ENCODE measurements around the gene THAP5. TPM values are rescaled to one million over a fixed set of nuclear protein-coding genes. Genes with fewer than 3 reads are reported as not detected.
"Not testable (repeated sequence)": the region's sequence is repeated elsewhere in the genome, so short reads cannot be mapped to it uniquely, and the experiment has no call there.

Gene THAP5
- polyA plus RNA-seq, 1 donor (not counting 4 experiments of a cell fraction or from before 2014, with no cell fraction given): 9.2 TPM

DNA sequence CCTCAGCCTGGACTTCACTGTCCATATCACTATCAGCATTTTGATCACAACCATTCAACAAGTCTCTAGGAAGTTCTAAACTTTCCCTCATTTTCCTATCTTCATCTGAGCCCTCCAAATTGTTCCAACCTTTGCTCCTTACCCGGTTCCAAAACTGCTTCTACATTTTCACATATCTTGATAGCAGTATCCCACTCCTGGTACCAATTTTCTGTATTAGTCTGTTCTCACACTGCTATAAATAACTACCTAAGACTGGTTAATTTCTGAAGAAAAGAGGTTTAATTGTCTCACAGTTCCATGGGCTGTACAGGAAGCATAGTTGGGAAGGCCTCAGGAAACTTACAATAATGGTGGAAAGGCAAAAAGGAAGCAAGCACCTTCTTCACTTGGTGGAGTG lies 11.9 kb downstream of the THAP5 start:
- DNase-seq (ENCODE audit: low read depth, low spot score) (no peak), FAIRE-seq (no peak)
- Histone ChIP-seq H3K4me2 (ENCODE audit: control insufficient read depth, extremely low read depth, insufficient read depth, low read depth, low read length) (no peak overlapping the region), H3K36me3 (ENCODE audit: control insufficient read depth in 2 of 2, extremely low read depth in 1 of 2, insufficient read depth in 2 of 2, low read length in 2 of 2) (no peaks in the 10 kb centered on the region), H3K27me3 (ENCODE audit: control insufficient read depth, extremely low read depth, insufficient read depth, low read length) (no peaks in the 10 kb centered on the region), H3K9ac (ENCODE audit: control insufficient read depth, extremely low read depth, insufficient read depth, low read length) (no peak overlapping the region), H3K27ac (ENCODE audit: control insufficient read depth, insufficient read depth, low read length) (no peak overlapping the region), H3K4me1 (ENCODE audit: control insufficient read depth, extremely low read depth, insufficient read depth, low read length) (no peaks in the 10 kb centered on the region), H3K9me1 (ENCODE audit: control insufficient read depth, extremely low read depth, insufficient read depth, low read length) (no peaks in the 10 kb centered on the region), H4K20me1 (ENCODE audit: control insufficient read depth, extremely low read depth, insufficient read depth, low read length) (no peaks in the 10 kb centered on the region), H3K4me3 (ENCODE audit: control insufficient read depth in 2 of 3, extremely low read depth in 1 of 3, insufficient read depth in 2 of 3, low read depth in 1 of 3, low read length in 3 of 3) (no peak overlapping the region), H3K9me3 (ENCODE audit: control insufficient read depth, low read depth, low read length) (no peaks in the 10 kb centered on the region), H2AFZ (ENCODE audit: control insufficient read depth, low read length) (no peak overlapping the region), H3K79me2 (ENCODE audit: control insufficient read depth, insufficient read depth, low read length) (no peaks in the 10 kb centered on the region)
- dilution Hi-C loops (cut with MboI; ENCODE audit: extremely low pct_ligation_motif_present, low sequenced_read_pairs): no loop called here
- TF ChIP-seq, protein P1, sequence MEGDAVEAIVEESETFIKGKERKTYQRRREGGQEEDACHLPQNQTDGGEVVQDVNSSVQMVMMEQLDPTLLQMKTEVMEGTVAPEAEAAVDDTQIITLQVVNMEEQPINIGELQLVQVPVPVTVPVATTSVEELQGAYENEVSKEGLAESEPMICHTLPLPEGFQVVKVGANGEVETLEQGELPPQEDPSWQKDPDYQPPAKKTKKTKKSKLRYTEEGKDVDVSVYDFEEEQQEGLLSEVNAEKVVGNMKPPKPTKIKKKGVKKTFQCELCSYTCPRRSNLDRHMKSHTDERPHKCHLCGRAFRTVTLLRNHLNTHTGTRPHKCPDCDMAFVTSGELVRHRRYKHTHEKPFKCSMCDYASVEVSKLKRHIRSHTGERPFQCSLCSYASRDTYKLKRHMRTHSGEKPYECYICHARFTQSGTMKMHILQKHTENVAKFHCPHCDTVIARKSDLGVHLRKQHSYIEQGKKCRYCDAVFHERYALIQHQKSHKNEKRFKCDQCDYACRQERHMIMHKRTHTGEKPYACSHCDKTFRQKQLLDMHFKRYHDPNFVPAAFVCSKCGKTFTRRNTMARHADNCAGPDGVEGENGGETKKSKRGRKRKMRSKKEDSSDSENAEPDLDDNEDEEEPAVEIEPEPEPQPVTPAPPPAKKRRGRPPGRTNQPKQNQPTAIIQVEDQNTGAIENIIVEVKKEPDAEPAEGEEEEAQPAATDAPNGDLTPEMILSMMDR (optimal IDR thresholded peaks at IDR 0.05 in 1 of 3, IDR thresholded peaks at IDR 0.05 in 1 of 3, conservative IDR thresholded peaks at IDR 0.05 in 1 of 3; ENCODE audit: extremely low read depth in 1 of 3, insufficient read depth in 2 of 3, low read length in 3 of 3): no peak
- no peak for TF ChIP-seq EZH2 (IDR thresholded peaks at IDR 0.05; ENCODE audit: low read length)

DNA sequence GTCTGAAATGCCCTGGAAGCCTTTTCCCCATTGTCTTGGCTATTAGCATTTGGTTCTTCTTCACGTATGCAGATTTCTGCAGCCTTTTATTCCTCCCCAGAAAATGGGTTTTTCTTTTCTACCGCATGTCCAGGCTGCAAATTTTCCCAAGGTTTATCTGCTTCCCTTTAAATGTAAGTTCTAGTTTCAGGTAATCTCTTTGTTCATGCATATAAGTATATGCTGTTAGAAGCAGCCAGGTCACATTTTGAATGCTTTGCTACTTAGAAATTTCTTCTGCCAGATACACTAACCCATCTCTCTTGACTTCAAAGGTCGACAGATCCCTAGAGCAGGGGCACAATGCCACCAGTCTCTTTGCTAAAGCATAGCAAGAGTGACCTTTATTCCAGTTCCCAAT lies 12.3 kb downstream of the THAP5 start:
- Histone ChIP-seq H3K36me3 (ENCODE audit: control insufficient read depth in 2 of 2, extremely low read depth in 1 of 2, insufficient read depth in 2 of 2, low read length in 2 of 2) (no peaks in the 10 kb centered on the region), H3K9ac (ENCODE audit: control insufficient read depth, extremely low read depth, insufficient read depth, low read length) (no peak overlapping the region), H4K20me1 (ENCODE audit: control insufficient read depth, extremely low read depth, insufficient read depth, low read length) (no peaks in the 10 kb centered on the region), H3K4me3 (ENCODE audit: control insufficient read depth in 2 of 3, extremely low read depth in 1 of 3, insufficient read depth in 2 of 3, low read depth in 1 of 3, low read length in 3 of 3) (no peak overlapping the region), H3K79me2 (ENCODE audit: control insufficient read depth, insufficient read depth, low read length) (no peaks in the 10 kb centered on the region), H3K27ac (ENCODE audit: control insufficient read depth, insufficient read depth, low read length) (no peak overlapping the region), H3K27me3 (ENCODE audit: control insufficient read depth, extremely low read depth, insufficient read depth, low read length) (no peaks in the 10 kb centered on the region), H3K9me1 (ENCODE audit: control insufficient read depth, extremely low read depth, insufficient read depth, low read length) (no peaks in the 10 kb centered on the region), H3K9me3 (ENCODE audit: control insufficient read depth, low read depth, low read length) (no peaks in the 10 kb centered on the region), H3K4me2 (ENCODE audit: control insufficient read depth, extremely low read depth, insufficient read depth, low read depth, low read length) (no peak overlapping the region), H3K4me1 (ENCODE audit: control insufficient read depth, extremely low read depth, insufficient read depth, low read length) (no peaks in the 10 kb centered on the region), H2AFZ (ENCODE audit: control insufficient read depth, low read length) (no peak overlapping the region)
- dilution Hi-C loops (cut with MboI; ENCODE audit: extremely low pct_ligation_motif_present, low sequenced_read_pairs): no loop called here
- FAIRE-seq: no peak
- DNase-seq (ENCODE audit: low read depth, low spot score): no peak
- TF ChIP-seq, protein P1 (optimal IDR thresholded peaks at IDR 0.05 in 1 of 3, IDR thresholded peaks at IDR 0.05 in 1 of 3, conservative IDR thresholded peaks at IDR 0.05 in 1 of 3; ENCODE audit: extremely low read depth in 1 of 3, insufficient read depth in 2 of 3, low read length in 3 of 3): no peak
- no peak for TF ChIP-seq EZH2 (IDR thresholded peaks at IDR 0.05; ENCODE audit: low read length)

GRCh38 chr7:108556665-108557064 lies 12.8 kb downstream of the THAP5 start:
- H3K36me3 ChIP-seq (ENCODE audit: control insufficient read depth in 2 of 2, extremely low read depth in 1 of 2, insufficient read depth in 2 of 2, low read length in 2 of 2); H3K9me1 ChIP-seq (ENCODE audit: control insufficient read depth, extremely low read depth, insufficient read depth, low read length); H3K4me1 ChIP-seq (ENCODE audit: control insufficient read depth, extremely low read depth, insufficient read depth, low read length); DNase-seq (ENCODE audit: low read depth, low spot score); H2AFZ ChIP-seq (ENCODE audit: control insufficient read depth, low read length); H3K9ac ChIP-seq (ENCODE audit: control insufficient read depth, extremely low read depth, insufficient read depth, low read length); H3K4me2 ChIP-seq (ENCODE audit: control insufficient read depth, extremely low read depth, insufficient read depth, low read depth, low read length); dilution Hi-C loops (cut with MboI; ENCODE audit: extremely low pct_ligation_motif_present, low sequenced_read_pairs); H4K20me1 ChIP-seq (ENCODE audit: control insufficient read depth, extremely low read depth, insufficient read depth, low read length); H3K27ac ChIP-seq (ENCODE audit: control insufficient read depth, insufficient read depth, low read length); H3K27me3 ChIP-seq (ENCODE audit: control insufficient read depth, extremely low read depth, insufficient read depth, low read length); H3K9me3 ChIP-seq (ENCODE audit: control insufficient read depth, low read depth, low read length); FAIRE-seq; H3K4me3 ChIP-seq (ENCODE audit: control insufficient read depth in 2 of 3, extremely low read depth in 1 of 3, insufficient read depth in 2 of 3, low read depth in 1 of 3, low read length in 3 of 3); H3K79me2 ChIP-seq (ENCODE audit: control insufficient read depth, insufficient read depth, low read length): not testable (repeated sequence)

GRCh38 chr7:108548141-108548896 lies 21.2 kb downstream of the THAP5 start:
- H4K20me1 ChIP-seq (ENCODE audit: control insufficient read depth, extremely low read depth, insufficient read depth, low read length); DNase-seq (ENCODE audit: low read depth, low spot score); H3K4me1 ChIP-seq (ENCODE audit: control insufficient read depth, extremely low read depth, insufficient read depth, low read length); H3K9ac ChIP-seq (ENCODE audit: control insufficient read depth, extremely low read depth, insufficient read depth, low read length); H2AFZ ChIP-seq (ENCODE audit: control insufficient read depth, low read length); H3K27me3 ChIP-seq (ENCODE audit: control insufficient read depth, extremely low read depth, insufficient read depth, low read length); H3K4me2 ChIP-seq (ENCODE audit: control insufficient read depth, extremely low read depth, insufficient read depth, low read depth, low read length); H3K9me3 ChIP-seq (ENCODE audit: control insufficient read depth, low read depth, low read length); H3K36me3 ChIP-seq (ENCODE audit: control insufficient read depth in 2 of 2, extremely low read depth in 1 of 2, insufficient read depth in 2 of 2, low read length in 2 of 2); dilution Hi-C loops (cut with MboI; ENCODE audit: extremely low pct_ligation_motif_present, low sequenced_read_pairs); H3K4me3 ChIP-seq (ENCODE audit: control insufficient read depth in 2 of 3, extremely low read depth in 1 of 3, insufficient read depth in 2 of 3, low read depth in 1 of 3, low read length in 3 of 3); FAIRE-seq; H3K79me2 ChIP-seq (ENCODE audit: control insufficient read depth, insufficient read depth, low read length); H3K9me1 ChIP-seq (ENCODE audit: control insufficient read depth, extremely low read depth, insufficient read depth, low read length); H3K27ac ChIP-seq (ENCODE audit: control insufficient read depth, insufficient read depth, low read length): not testable (repeated sequence)
